Activated CD8-positive, alpha-beta T cell treated with anti-CD3 and anti-CD28 coated beads for 36 hours (primary cell): ENCODE data around the gene KRTAP10-4. TPM values are rescaled to one million over a fixed set of nuclear protein-coding genes. Genes with fewer than 3 reads are reported as not detected.
A peak's percentile ranks its signal among the peaks of the same experiment; 100 is the strongest.

ENCODE experiments used
- ATAC-seq: fragments of 200-7000 bp; cut with Tn5 transposase; one replicate; pipeline ENCODE4 v1.10.0; 2021; ENCODE audit warnings: mild to moderate bottlenecking, moderate library complexity
- CTCF ChIA-PET: fragments of 350-600 bp; sonication (Branson Sonifier 250); formaldehyde crosslinking; loops from one replicate; lab custom pipeline; 2021; ENCODE audit warnings: antibody characterized with exemption; lab: Charles Lee
- POLR2A ChIA-PET: fragments of 350-600 bp; sonication (Branson Sonifier 250); formaldehyde crosslinking; loops from one replicate; lab custom pipeline; 2021; ENCODE audit warnings: antibody characterized with exemption; lab: Charles Lee
- DNase-seq: peaks from one replicate; pipeline ENCODE4 v3.0.0-alpha.2; 2020
- H3K27ac Mint-ChIP-seq: one replicate; pipeline ENCODE4 v1.8.0; 2021; ENCODE audit warnings: mild to moderate bottlenecking, mixed read lengths
- H3K27me3 Mint-ChIP-seq: one replicate; pipeline ENCODE4 v1.8.0; 2021; ENCODE audit warnings: mixed read lengths
- H3K36me3 Mint-ChIP-seq: one replicate; pipeline ENCODE4 v1.8.0; 2021; ENCODE audit warnings: low read depth, mixed read lengths
- H3K4me1 Mint-ChIP-seq: one replicate; pipeline ENCODE4 v1.8.0; 2021; ENCODE audit warnings: low read depth, mixed read lengths
- H3K4me3 Mint-ChIP-seq: one replicate; pipeline ENCODE4 v1.8.0; 2021; ENCODE audit warnings: mild to moderate bottlenecking, moderate library complexity, mixed read lengths
- H3K9me3 Mint-ChIP-seq: one replicate; pipeline ENCODE4 v1.8.0; 2021; ENCODE audit warnings: mixed read lengths
- intact Hi-C: fragments of 100-400 bp; cut with micrococcal nuclease; formaldehyde crosslinking; loops from one replicate; pipeline ENCODE4 v1.10.0; 2022
- total RNA-seq, 2 experiments: library from RNA; stranded (reverse); gene quantifications; one replicate each; pipeline ENCODE4 v1.2.3, GENCODE V29; 2021
- TF ChIP-seq, protein P1 (sequence below): fragments of 200-600 bp; IDR thresholded peaks from one replicate; pipeline ENCODE4 v1.8.0; 2022; ENCODE audit warnings: antibody characterized with exemption, mild to moderate bottlenecking

The KRTAP10-4 gene
- total RNA-seq, 2 experiments from 2014 or later: not detected

DNA sequence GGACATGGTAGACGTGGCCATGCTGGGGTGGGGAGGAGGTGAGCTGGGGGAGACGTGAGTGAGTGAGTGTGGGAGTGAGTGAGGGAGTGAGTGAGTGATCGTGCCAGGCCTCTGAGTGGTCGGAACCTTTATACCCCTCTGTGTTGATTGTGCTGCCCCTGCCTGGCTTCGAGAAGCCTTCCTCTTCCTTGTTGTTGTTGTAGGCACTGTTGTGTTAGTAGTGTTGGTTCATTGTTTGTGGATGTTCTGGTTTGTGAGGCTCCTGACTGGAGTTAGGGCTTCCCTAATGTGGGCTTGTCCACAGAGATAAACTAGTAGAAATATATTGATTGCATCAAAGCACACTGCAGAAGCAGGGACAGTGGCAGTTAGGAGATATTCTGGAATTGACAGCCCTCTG, 14.8 kb upstream of the KRTAP10-4 start, which contains the start of gene KRTAP10-3:
TSS of gene KRTAP10-3 (minus strand) at position 101 of the 400 bp plus-strand sequence. CDS start at position 21, 80 bp downstream.
- H3K4me1 Mint-ChIP-seq: no peaks in the 10 kb centered on the region
- H3K9me3 Mint-ChIP-seq: peaks cover 23% of the 10 kb centered on the region
- POLR2A ChIA-PET: no interaction called here
- no peak within 1 kb of the TSS for H3K27ac Mint-ChIP-seq
- CTCF ChIA-PET: no interaction called here
- H3K27me3 Mint-ChIP-seq: no peaks in the 10 kb centered on the region
- no peak within 1 kb of the TSS for H3K4me3 Mint-ChIP-seq
- H3K36me3 Mint-ChIP-seq: no peaks in the 10 kb centered on the region
- ATAC-seq (no peak), DNase-seq (no peak)
- intact Hi-C loops: no loop called here
- TF ChIP-seq, protein P1, sequence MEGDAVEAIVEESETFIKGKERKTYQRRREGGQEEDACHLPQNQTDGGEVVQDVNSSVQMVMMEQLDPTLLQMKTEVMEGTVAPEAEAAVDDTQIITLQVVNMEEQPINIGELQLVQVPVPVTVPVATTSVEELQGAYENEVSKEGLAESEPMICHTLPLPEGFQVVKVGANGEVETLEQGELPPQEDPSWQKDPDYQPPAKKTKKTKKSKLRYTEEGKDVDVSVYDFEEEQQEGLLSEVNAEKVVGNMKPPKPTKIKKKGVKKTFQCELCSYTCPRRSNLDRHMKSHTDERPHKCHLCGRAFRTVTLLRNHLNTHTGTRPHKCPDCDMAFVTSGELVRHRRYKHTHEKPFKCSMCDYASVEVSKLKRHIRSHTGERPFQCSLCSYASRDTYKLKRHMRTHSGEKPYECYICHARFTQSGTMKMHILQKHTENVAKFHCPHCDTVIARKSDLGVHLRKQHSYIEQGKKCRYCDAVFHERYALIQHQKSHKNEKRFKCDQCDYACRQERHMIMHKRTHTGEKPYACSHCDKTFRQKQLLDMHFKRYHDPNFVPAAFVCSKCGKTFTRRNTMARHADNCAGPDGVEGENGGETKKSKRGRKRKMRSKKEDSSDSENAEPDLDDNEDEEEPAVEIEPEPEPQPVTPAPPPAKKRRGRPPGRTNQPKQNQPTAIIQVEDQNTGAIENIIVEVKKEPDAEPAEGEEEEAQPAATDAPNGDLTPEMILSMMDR: no peak

DNA sequence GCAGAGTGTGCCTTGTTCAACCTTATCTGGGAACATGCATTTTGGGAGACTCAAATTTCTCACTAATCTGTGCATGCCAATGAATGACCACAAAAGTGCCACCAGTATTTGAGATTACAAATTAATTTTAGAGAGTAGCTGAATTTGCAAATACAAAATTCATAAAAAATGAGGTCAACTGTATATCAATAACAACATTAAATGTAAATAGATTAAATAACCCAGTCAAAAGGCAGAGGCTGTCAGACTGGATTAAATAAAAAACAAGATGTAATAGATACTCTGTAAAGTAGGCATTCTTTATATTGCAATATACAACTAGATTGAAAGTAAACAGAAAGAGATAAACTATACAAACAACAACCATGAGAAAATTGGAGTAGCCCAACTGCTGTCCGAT, 9.4 kb upstream of the KRTAP10-4 start:
- Mint-ChIP-seq H3K4me1 (peaks cover 14% of the 10 kb centered on the region), H3K27me3 (no peaks in the 10 kb centered on the region), H3K27ac (no peak overlapping the region), H3K36me3 (no peaks in the 10 kb centered on the region), H3K4me3 (no peak overlapping the region), H3K9me3 (peaks cover 23% of the 10 kb centered on the region)
- POLR2A ChIA-PET: no interaction called here
- no peak for DNase-seq
- TF ChIP-seq, protein P1: no peak
- CTCF ChIA-PET: no interaction called here
- intact Hi-C loops: no loop called here
- no peak for ATAC-seq

DNA sequence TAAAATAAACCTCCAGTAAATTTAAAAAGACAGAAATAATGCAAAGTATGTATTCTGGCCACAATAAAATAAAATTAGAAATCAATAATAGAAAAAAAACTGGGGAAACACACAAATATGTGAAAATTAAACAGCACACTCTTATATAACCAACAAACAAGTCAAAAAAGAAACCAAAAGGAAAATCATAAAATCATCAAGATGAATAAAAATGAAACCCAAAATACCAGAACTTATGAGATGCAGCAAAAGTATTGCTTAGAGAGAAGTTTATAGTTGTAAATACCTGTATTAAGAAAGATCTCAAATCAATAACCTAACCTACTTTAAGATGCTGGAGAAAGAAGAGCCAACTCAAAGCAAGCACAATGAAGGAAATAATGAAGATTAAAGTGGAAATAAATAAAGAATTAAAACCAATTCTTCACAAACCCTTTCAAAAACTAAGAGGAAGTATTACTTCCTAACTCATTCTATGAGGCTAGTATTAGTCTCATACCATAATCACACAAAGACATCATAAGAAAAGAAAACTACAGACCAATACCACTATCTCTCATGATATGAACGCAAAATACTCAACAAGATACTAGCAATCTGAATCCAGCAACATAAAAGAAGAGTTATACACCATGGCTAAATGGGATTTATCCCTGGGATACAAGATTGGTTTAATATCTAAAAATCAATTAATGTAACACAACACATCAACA, 8.5 kb upstream of the KRTAP10-4 start:
- ChIA-PET CTCF (interaction anchor here (0.7 kb wide), 1 partner anchor 55 kb away, joined by 3 read pairs; no protein-coding TSS in a partner anchor), POLR2A (no interaction called here)
- TF ChIP-seq, protein P1: no peak
- peaks cover 14% of the 10 kb centered on the region for H3K4me1 Mint-ChIP-seq
- DNase-seq: no peak
- H3K27ac Mint-ChIP-seq: peak overlapping the region; percentile 66
- intact Hi-C loops: no loop called here
- peak; percentile 30 for ATAC-seq
- H3K36me3 Mint-ChIP-seq: no peaks in the 10 kb centered on the region
- H3K4me3 Mint-ChIP-seq: no peak overlapping the region
- no peaks in the 10 kb centered on the region for H3K27me3 Mint-ChIP-seq
- H3K9me3 Mint-ChIP-seq: peaks cover 23% of the 10 kb centered on the region

DNA sequence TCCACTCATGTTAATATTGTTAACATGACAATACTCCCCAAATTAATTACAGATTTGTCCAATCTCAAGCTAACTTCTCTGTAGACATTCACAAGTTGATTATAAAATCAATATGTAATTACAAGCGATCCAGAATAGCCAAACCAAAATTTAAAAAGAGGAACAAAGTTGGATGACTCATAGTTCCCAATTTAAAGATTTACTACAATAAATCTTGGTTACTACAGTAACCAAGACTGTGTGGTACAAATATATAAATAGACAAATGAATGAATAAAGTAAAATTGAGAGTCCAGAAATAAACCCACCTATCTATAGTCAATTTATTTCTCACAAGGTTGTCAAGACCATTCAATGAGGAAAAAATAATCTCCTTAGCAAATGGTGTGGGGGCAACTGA, 7.1 kb upstream of the KRTAP10-4 start:
- ChIA-PET POLR2A (no interaction called here), CTCF (no interaction called here)
- peaks cover 14% of the 10 kb centered on the region for H3K4me1 Mint-ChIP-seq
- no peaks in the 10 kb centered on the region for H3K27me3 Mint-ChIP-seq
- DNase-seq (no peak), ATAC-seq (no peak)
- intact Hi-C loops: no loop called here
- TF ChIP-seq, protein P1: no peak
- H3K9me3 Mint-ChIP-seq: peaks cover 16% of the 10 kb centered on the region
- H3K36me3 Mint-ChIP-seq: no peaks in the 10 kb centered on the region
- no peak overlapping the region for H3K4me3 Mint-ChIP-seq
- H3K27ac Mint-ChIP-seq: no peak overlapping the region

DNA sequence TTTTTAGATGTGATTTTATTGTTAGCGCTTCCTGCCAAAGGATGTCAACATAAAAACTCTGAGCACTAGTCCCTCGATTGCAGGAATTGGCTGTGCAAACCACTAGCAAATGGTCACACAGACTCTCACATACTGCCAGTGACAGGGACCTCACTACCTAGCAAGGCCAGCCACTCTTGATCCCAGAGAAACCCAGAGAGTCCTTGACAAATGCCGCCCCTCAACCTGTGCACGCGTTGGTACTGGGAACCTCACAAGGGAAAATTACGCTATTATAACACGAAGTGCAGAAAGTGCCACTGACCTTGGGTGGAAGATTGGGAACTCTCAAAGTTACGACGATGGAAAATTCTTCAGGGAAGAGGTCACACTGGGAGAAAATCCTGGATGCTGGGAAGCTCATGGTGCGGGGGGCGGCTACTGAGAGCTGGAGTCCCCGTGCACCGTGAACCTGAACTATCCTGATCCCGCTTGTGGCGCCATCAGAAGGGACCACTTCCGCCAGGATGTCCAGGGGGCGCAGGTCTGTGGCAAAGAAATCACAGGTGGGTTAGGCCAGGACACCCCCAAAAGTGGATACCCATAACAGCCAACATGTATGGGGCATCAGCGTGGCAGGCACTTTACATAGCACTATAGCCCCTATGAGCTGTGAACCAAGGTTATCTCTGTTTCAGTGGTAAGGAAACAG, 5.9 kb upstream of the KRTAP10-4 start:
- no peak for DNase-seq
- H3K36me3 Mint-ChIP-seq: no peaks in the 10 kb centered on the region
- H3K27me3 Mint-ChIP-seq: no peaks in the 10 kb centered on the region
- TF ChIP-seq, protein P1: no peak
- no peak for ATAC-seq
- peaks cover 14% of the 10 kb centered on the region for H3K4me1 Mint-ChIP-seq
- no peak overlapping the region for H3K4me3 Mint-ChIP-seq
- CTCF ChIA-PET: no interaction called here
- no peak overlapping the region for H3K27ac Mint-ChIP-seq
- POLR2A ChIA-PET: interaction anchor here (1.0 kb wide), 1 partner anchor 14 kb away, joined by 4 read pairs; no protein-coding TSS in a partner anchor
- intact Hi-C loops: no loop called here
- H3K9me3 Mint-ChIP-seq: peaks cover 5% of the 10 kb centered on the region
